ENCODE measurements around the gene TSPAN33.

The TSPAN33 gene

GRCh38 chr7:129144095-129144833 lies at the start of gene TSPAN33:
Gene TSPAN33 (plus strand): TSS chr7:129144707. CDS start chr7:129144981, 274 bp downstream.
- peaks cover 66% of the 10 kb centered on the region for H3K27me3 ChIP-seq (ENCODE audit: insufficient read depth, low read length)
- no peaks in the 10 kb centered on the region for H3K4me1 ChIP-seq (ENCODE audit: control insufficient read depth, insufficient read depth, low read length, unreplicated experiment)
- H3K79me2 ChIP-seq (ENCODE audit: control insufficient read depth, insufficient read depth, low read length, unreplicated experiment) = no peaks in the 10 kb centered on the region
- H3K4me3 ChIP-seq (ENCODE audit: low read depth, low read length) = peak within 1 kb of the TSS; percentile 71
- no peaks in the 10 kb centered on the region for H3K36me3 ChIP-seq (ENCODE audit: insufficient read depth, low read length)
- no peak within 1 kb of the TSS for H3K27ac ChIP-seq (ENCODE audit: low read depth, low read length)
- H2AFZ ChIP-seq (ENCODE audit: low read length, unreplicated experiment) = no peak within 1 kb of the TSS

GRCh38 chr7:129095258-129095657 lies 49.2 kb upstream of the TSPAN33 start:
- no peak overlapping the region for H3K27ac ChIP-seq (ENCODE audit: low read depth, low read length)

GRCh38 chr7:129098409-129099084 lies 46.0 kb upstream of the TSPAN33 start:
- Histone ChIP-seq H3K4me1 (ENCODE audit: control insufficient read depth, insufficient read depth, low read length, unreplicated experiment) (no peaks in the 10 kb centered on the region), H3K4me3 (ENCODE audit: low read depth, low read length) (no peak overlapping the region), H3K79me2 (ENCODE audit: control insufficient read depth, insufficient read depth, low read length, unreplicated experiment) (no peaks in the 10 kb centered on the region), H2AFZ (ENCODE audit: low read length, unreplicated experiment) (no peak overlapping the region), H3K36me3 (ENCODE audit: insufficient read depth, low read length) (no peaks in the 10 kb centered on the region), H3K27me3 (ENCODE audit: insufficient read depth, low read length) (peaks cover 13% of the 10 kb centered on the region), H3K27ac (ENCODE audit: low read depth, low read length) (no peak overlapping the region)

More at GRCh38 chr7:129095258-129095657, 49.2 kb upstream of the TSPAN33 start:
- H3K4me1 ChIP-seq (ENCODE audit: control insufficient read depth, insufficient read depth, low read length, unreplicated experiment) = no peaks in the 10 kb centered on the region
- H3K36me3 ChIP-seq (ENCODE audit: insufficient read depth, low read length) = no peaks in the 10 kb centered on the region
- no peaks in the 10 kb centered on the region for H3K79me2 ChIP-seq (ENCODE audit: control insufficient read depth, insufficient read depth, low read length, unreplicated experiment)
- H2AFZ ChIP-seq (ENCODE audit: low read length, unreplicated experiment) = no peak overlapping the region
- peaks cover 13% of the 10 kb centered on the region for H3K27me3 ChIP-seq (ENCODE audit: insufficient read depth, low read length)
- no peak overlapping the region for H3K4me3 ChIP-seq (ENCODE audit: low read depth, low read length)

GRCh38 chr7:129100827-129101166 lies 43.7 kb upstream of the TSPAN33 start:
- H3K27me3 ChIP-seq (ENCODE audit: insufficient read depth, low read length) = peaks cover 18% of the 10 kb centered on the region
- no peak overlapping the region for H3K4me3 ChIP-seq (ENCODE audit: low read depth, low read length)
- no peak overlapping the region for H2AFZ ChIP-seq (ENCODE audit: low read length, unreplicated experiment)
- H3K36me3 ChIP-seq (ENCODE audit: insufficient read depth, low read length) = no peaks in the 10 kb centered on the region
- no peaks in the 10 kb centered on the region for H3K4me1 ChIP-seq (ENCODE audit: control insufficient read depth, insufficient read depth, low read length, unreplicated experiment)
- H3K79me2 ChIP-seq (ENCODE audit: control insufficient read depth, insufficient read depth, low read length, unreplicated experiment) = no peaks in the 10 kb centered on the region
- no peak overlapping the region for H3K27ac ChIP-seq (ENCODE audit: low read depth, low read length)

- no peak overlapping the region for H3K27ac ChIP-seq (ENCODE audit: low read depth, low read length)
- no peaks in the 10 kb centered on the region for H3K4me1 ChIP-seq (ENCODE audit: control insufficient read depth, insufficient read depth, low read length, unreplicated experiment)
- peaks cover 14% of the 10 kb centered on the region for H3K27me3 ChIP-seq (ENCODE audit: insufficient read depth, low read length)
- no peaks in the 10 kb centered on the region for H3K79me2 ChIP-seq (ENCODE audit: control insufficient read depth, insufficient read depth, low read length, unreplicated experiment)
- no peak overlapping the region for H3K4me3 ChIP-seq (ENCODE audit: low read depth, low read length)
- no peaks in the 10 kb centered on the region for H3K36me3 ChIP-seq (ENCODE audit: insufficient read depth, low read length)
- no peak overlapping the region for H2AFZ ChIP-seq (ENCODE audit: low read length, unreplicated experiment)
Observed at GRCh38 chr7:129101746-129102145, 42.8 kb upstream of the TSPAN33 start.

GRCh38 chr7:129103561-129104324 lies 40.8 kb upstream of the TSPAN33 start:
- no peak overlapping the region for H3K4me3 ChIP-seq (ENCODE audit: low read depth, low read length)
- H3K4me1 ChIP-seq (ENCODE audit: control insufficient read depth, insufficient read depth, low read length, unreplicated experiment) = no peaks in the 10 kb centered on the region
- no peak overlapping the region for H3K27ac ChIP-seq (ENCODE audit: low read depth, low read length)
- H3K27me3 ChIP-seq (ENCODE audit: insufficient read depth, low read length) = 0 out of 2 replicates have a peak, but pooled peaks cover 9% of the 10 kb centered on the region
- H3K79me2 ChIP-seq (ENCODE audit: control insufficient read depth, insufficient read depth, low read length, unreplicated experiment) = no peaks in the 10 kb centered on the region
- H3K36me3 ChIP-seq (ENCODE audit: insufficient read depth, low read length) = no peaks in the 10 kb centered on the region
- no peak overlapping the region for H2AFZ ChIP-seq (ENCODE audit: low read length, unreplicated experiment)

GRCh38 chr7:129108581-129108980 lies 35.9 kb upstream of the TSPAN33 start:
- Histone ChIP-seq H3K4me1 (ENCODE audit: control insufficient read depth, insufficient read depth, low read length, unreplicated experiment) (no peaks in the 10 kb centered on the region), H3K27me3 (ENCODE audit: insufficient read depth, low read length) (peaks cover 20% of the 10 kb centered on the region), H3K27ac (ENCODE audit: low read depth, low read length) (no peak overlapping the region), H3K79me2 (ENCODE audit: control insufficient read depth, insufficient read depth, low read length, unreplicated experiment) (no peaks in the 10 kb centered on the region), H3K4me3 (ENCODE audit: low read depth, low read length) (no peak overlapping the region), H2AFZ (ENCODE audit: low read length, unreplicated experiment) (no peak overlapping the region), H3K36me3 (ENCODE audit: insufficient read depth, low read length) (no peaks in the 10 kb centered on the region)

GRCh38 chr7:129110258-129110981 lies 34.1 kb upstream of the TSPAN33 start:
- Histone ChIP-seq H3K79me2 (ENCODE audit: control insufficient read depth, insufficient read depth, low read length, unreplicated experiment) (no peaks in the 10 kb centered on the region), H3K27ac (ENCODE audit: low read depth, low read length) (no peak overlapping the region), H3K27me3 (ENCODE audit: insufficient read depth, low read length) (peaks cover 29% of the 10 kb centered on the region), H3K36me3 (ENCODE audit: insufficient read depth, low read length) (no peaks in the 10 kb centered on the region), H2AFZ (ENCODE audit: low read length, unreplicated experiment) (no peak overlapping the region), H3K4me1 (ENCODE audit: control insufficient read depth, insufficient read depth, low read length, unreplicated experiment) (no peaks in the 10 kb centered on the region), H3K4me3 (ENCODE audit: low read depth, low read length) (no peak overlapping the region)

GRCh38 chr7:129110982-129111376 lies 33.5 kb upstream of the TSPAN33 start:
- no peaks in the 10 kb centered on the region for H3K79me2 ChIP-seq (ENCODE audit: control insufficient read depth, insufficient read depth, low read length, unreplicated experiment)
- H3K36me3 ChIP-seq (ENCODE audit: insufficient read depth, low read length) = no peaks in the 10 kb centered on the region
- H3K27me3 ChIP-seq (ENCODE audit: insufficient read depth, low read length) = peaks cover 31% of the 10 kb centered on the region
- no peak overlapping the region for H3K27ac ChIP-seq (ENCODE audit: low read depth, low read length)
- no peak overlapping the region for H3K4me3 ChIP-seq (ENCODE audit: low read depth, low read length)
- H2AFZ ChIP-seq (ENCODE audit: low read length, unreplicated experiment) = no peak overlapping the region
- H3K4me1 ChIP-seq (ENCODE audit: control insufficient read depth, insufficient read depth, low read length, unreplicated experiment) = no peaks in the 10 kb centered on the region

GRCh38 chr7:129115676-129116075 lies 28.8 kb upstream of the TSPAN33 start:
- no peaks in the 10 kb centered on the region for H3K79me2 ChIP-seq (ENCODE audit: control insufficient read depth, insufficient read depth, low read length, unreplicated experiment)
- no peaks in the 10 kb centered on the region for H3K36me3 ChIP-seq (ENCODE audit: insufficient read depth, low read length)
- H3K4me1 ChIP-seq (ENCODE audit: control insufficient read depth, insufficient read depth, low read length, unreplicated experiment) = no peaks in the 10 kb centered on the region
- peaks cover 27% of the 10 kb centered on the region for H3K27me3 ChIP-seq (ENCODE audit: insufficient read depth, low read length)
- H3K4me3 ChIP-seq (ENCODE audit: low read depth, low read length) = no peak overlapping the region
- no peak overlapping the region for H2AFZ ChIP-seq (ENCODE audit: low read length, unreplicated experiment)
- H3K27ac ChIP-seq (ENCODE audit: low read depth, low read length) = no peak overlapping the region
